HCT116 (cell line): ENCODE data around the gene AP5S1. TPM values are rescaled to one million over a fixed set of nuclear protein-coding genes. Genes with fewer than 3 reads are reported as not detected.

Experiments
- ATAC-seq: fragments of 200-7000 bp; cut with Tn5 transposase; 2 replicates; pipeline ENCODE4 v1.9.1; 2020; ENCODE audit warnings: mild to moderate bottlenecking, moderate library complexity
- BruUV-seq: library from RNA; stranded (reverse); fragments of 400-500 nt; replicated peaks from 2 replicates; lab custom pipeline; 2021; lab: Mats Ljungman, UMichigan
- CTCF ChIA-PET: fragments of 300-600 bp; sonication (Branson Sonifier 250); formaldehyde crosslinking; loops from one replicate; lab custom pipeline; 2021; ENCODE audit warnings: antibody characterized with exemption; lab: Charles Lee
- POLR2A ChIA-PET: fragments of 300-600, 350-600 bp; sonication (Branson Sonifier 250); formaldehyde crosslinking; loops from one replicate; lab custom pipeline; 2021; ENCODE audit warnings: antibody characterized with exemption; lab: Charles Lee
- RAD21 ChIA-PET, 2 experiments: fragments of 300-600 bp; sonication (Branson Sonifier 250); formaldehyde crosslinking; loops; one replicate each; lab custom pipeline; 2023; ENCODE audit warnings: low total read pairs in 2 of 2; ENCODE audit not compliant: uncharacterized antibody in 2 of 2, unreplicated experiment in 2 of 2, low non-redundant PET in 1 of 2; lab: Charles Lee
- DNase-seq: peaks from one replicate; pipeline ENCODE4 v3.0.0-alpha.2; 2010; ENCODE audit warnings: low read depth, low spot score
- H2AFZ ChIP-seq: fragments of 200-600 bp; shearing (Covaris generic), sonication (generic); 2 replicates; pipeline ENCODE4 v1.6.1; 2017; ENCODE audit warnings: low read depth, mixed run types, mixed read lengths, antibody characterized with exemption, low read length; ENCODE audit not compliant: poor library complexity, severe bottlenecking
- H3K27ac ChIP-seq: 2 replicates; pipeline ENCODE4 v1.5.1; 2012; ENCODE audit warnings: low read depth, low read length
- H3K27me3 ChIP-seq: fragments of 200-600 bp; sonication (generic); 2 replicates; pipeline ENCODE4 v1.6.1; 2016; ENCODE audit warnings: mixed run types, low read length, mixed read lengths; ENCODE audit not compliant: insufficient read depth
- H3K36me3 ChIP-seq, 2 experiments: fragments of 200-500 bp in 1 of 2; fragments of 200-600 bp in 1 of 2; sonication (Bioruptor generic) in 1 of 2; sonication (generic) in 1 of 2; 2 replicates each; pipeline versions ENCODE4 v1.5.1 to v1.6.1; 2014 to 2016; ENCODE audit warnings: low read length in 2 of 2, inconsistent platforms in 1 of 2, mixed read lengths in 1 of 2, mixed run types in 1 of 2; ENCODE audit not compliant: insufficient read depth in 2 of 2, control insufficient read depth in 1 of 2
- H3K4me1 ChIP-seq, 2 experiments: fragments of 200-600 bp in 1 of 2; sonication (generic) in 1 of 2; 2 replicates each; pipeline versions ENCODE4 v1.5.1 to v1.6.1; 2012 to 2017; ENCODE audit warnings: low read length in 2 of 2, inconsistent platforms in 1 of 2, mild to moderate bottlenecking in 1 of 2, mixed read lengths in 1 of 2, mixed run types in 1 of 2, moderate library complexity in 1 of 2; ENCODE audit not compliant: insufficient read depth in 2 of 2, control insufficient read depth in 1 of 2
- H3K4me2 ChIP-seq: fragments of 200-600 bp; sonication (generic); 2 replicates; pipeline ENCODE4 v1.6.1; 2017; ENCODE audit warnings: mixed run types, low read length, mixed read lengths
- H3K4me3 ChIP-seq, 2 experiments: fragments of 200-600 bp in 1 of 2; sonication (generic) in 1 of 2; replicated peaks in 1 of 2; 2 replicates each; pipeline ENCODE4 v1.5.1; 2011 to 2016; ENCODE audit warnings: low read length in 2 of 2, control low read depth in 1 of 2, low read depth in 1 of 2, mild to moderate bottlenecking in 1 of 2, mixed read lengths in 1 of 2, mixed run types in 1 of 2
- H3K79me2 ChIP-seq: fragments of 200-600 bp; sonication (generic); 2 replicates; pipeline ENCODE4 v1.6.1; 2017; ENCODE audit warnings: mild to moderate bottlenecking, mixed run types, low read length, moderate library complexity, mixed read lengths; ENCODE audit not compliant: insufficient read depth
- H3K9ac ChIP-seq: fragments of 200-600 bp; sonication (generic); 2 replicates; pipeline ENCODE4 v1.6.1; 2016; ENCODE audit warnings: low read length, mixed read lengths
- H3K9me2 ChIP-seq: fragments of 200-600 bp; sonication (generic), shearing (Covaris generic); 2 replicates; pipeline ENCODE4 v1.6.1; 2017; ENCODE audit warnings: mixed run types, mild to moderate bottlenecking, moderate library complexity; ENCODE audit not compliant: insufficient read depth
- H3K9me3 ChIP-seq, 2 experiments: fragments of 200-500 bp in 1 of 2; fragments of 200-600 bp in 1 of 2; sonication (Bioruptor generic) in 1 of 2; sonication (generic) in 1 of 2; 2 replicates each; pipeline ENCODE4 v1.6.1; 2014 to 2017; ENCODE audit warnings: low read length in 2 of 2, mixed read lengths in 2 of 2, inconsistent platforms in 1 of 2, low read depth in 1 of 2, mild to moderate bottlenecking in 1 of 2, mixed run types in 1 of 2, moderate library complexity in 1 of 2; ENCODE audit not compliant: control insufficient read depth in 1 of 2, insufficient read depth in 1 of 2
- H4K20me1 ChIP-seq: fragments of 200-600 bp; sonication (generic), shearing (Covaris generic); 2 replicates; pipeline ENCODE4 v1.6.1; 2017; ENCODE audit warnings: mixed run types, mild to moderate bottlenecking, moderate library complexity; ENCODE audit not compliant: insufficient read depth
- CBX3 ChIP-seq: IDR thresholded peaks from 2 replicates; pipeline ENCODE4 v1.6.1; 2012; ENCODE audit warnings: low read depth
- ELF1 ChIP-seq: IDR thresholded peaks from 2 replicates; pipeline ENCODE4 v1.6.1; 2012; ENCODE audit warnings: low read depth, borderline replicate concordance
- EZH2 ChIP-seq: fragments of 200-600 bp; sonication (generic); IDR thresholded peaks from 2 replicates; pipeline ENCODE4 v1.6.1; 2017; ENCODE audit warnings: antibody characterized with exemption, mixed run types
- FOSL1 ChIP-seq: IDR thresholded peaks from 2 replicates; pipeline ENCODE4 v1.6.1; 2012; ENCODE audit warnings: low read depth
- JUND ChIP-seq: IDR thresholded peaks from 2 replicates; pipeline ENCODE4 v1.6.1; 2012
- POLR2A ChIP-seq: IDR thresholded peaks from 2 replicates; pipeline ENCODE4 v1.7.0; 2011; ENCODE audit warnings: borderline replicate concordance; ENCODE audit not compliant: insufficient read depth, insufficient read length; ENCODE audit errors: extremely low read depth
- POLR2AphosphoS5 ChIP-seq: IDR thresholded peaks from 2 replicates; pipeline ENCODE4 v1.6.1; 2011; ENCODE audit warnings: mild to moderate bottlenecking, low read depth, low read length, moderate library complexity
- RAD21 ChIP-seq: IDR thresholded peaks from 2 replicates; pipeline ENCODE4 v1.6.1; 2012; ENCODE audit warnings: low read depth, mild to moderate bottlenecking
- REST ChIP-seq: IDR thresholded peaks from 2 replicates; pipeline ENCODE4 v1.6.1; 2012; ENCODE audit warnings: low read depth
- SRF ChIP-seq: IDR thresholded peaks from 2 replicates; pipeline ENCODE4 v1.6.1; 2012; ENCODE audit warnings: low read depth
- ZFX ChIP-seq: fragments of 450-650 bp; IDR thresholded peaks from 2 replicates; pipeline ENCODE4 v1.6.1; 2017
- ZNF274 ChIP-seq: fragments of 200-500 bp; sonication (Bioruptor generic); IDR thresholded peaks from 2 replicates; pipeline ENCODE4 v1.6.1; 2014; ENCODE audit warnings: mild to moderate bottlenecking, low read depth, low read length, inconsistent platforms
- intact Hi-C: fragments of 100-400 bp; cut with micrococcal nuclease; formaldehyde crosslinking; loops from 2 replicates; pipeline ENCODE4 v1.10.0; 2022
- total RNA-seq: library from RNA; stranded (reverse); gene quantifications from one replicate; pipeline ENCODE4 v1.2.1, GENCODE V29; 2021; ENCODE audit not compliant: unreplicated experiment
- TF ChIP-seq, protein P1 (sequence below), 3 experiments: fragments of 200-600 bp in 1 of 3; sonication (generic) in 1 of 3; IDR thresholded peaks in 2 of 3; conservative IDR thresholded peaks in 1 of 3; 2 replicates each; pipeline ENCODE4 v1.5.1; 2012 to 2017; ENCODE audit warnings: low read depth in 2 of 3, low read length in 2 of 3, antibody characterized with exemption in 1 of 3, borderline replicate concordance in 1 of 3, control low read depth in 1 of 3, mild to moderate bottlenecking in 1 of 3, mixed read lengths in 1 of 3, mixed run types in 1 of 3, moderate library complexity in 1 of 3; ENCODE audit not compliant: insufficient read depth in 1 of 3
- TF ChIP-seq, protein P2 (sequence below): IDR thresholded peaks from 2 replicates; pipeline ENCODE4 v1.6.1; 2012
- TF ChIP-seq, protein P3 (sequence below): IDR thresholded peaks from 2 replicates; pipeline ENCODE4 v1.6.1; 2012

Gene AP5S1
- total RNA-seq, 1 experiment from 2014 or later = 12.1 TPM

DNA sequence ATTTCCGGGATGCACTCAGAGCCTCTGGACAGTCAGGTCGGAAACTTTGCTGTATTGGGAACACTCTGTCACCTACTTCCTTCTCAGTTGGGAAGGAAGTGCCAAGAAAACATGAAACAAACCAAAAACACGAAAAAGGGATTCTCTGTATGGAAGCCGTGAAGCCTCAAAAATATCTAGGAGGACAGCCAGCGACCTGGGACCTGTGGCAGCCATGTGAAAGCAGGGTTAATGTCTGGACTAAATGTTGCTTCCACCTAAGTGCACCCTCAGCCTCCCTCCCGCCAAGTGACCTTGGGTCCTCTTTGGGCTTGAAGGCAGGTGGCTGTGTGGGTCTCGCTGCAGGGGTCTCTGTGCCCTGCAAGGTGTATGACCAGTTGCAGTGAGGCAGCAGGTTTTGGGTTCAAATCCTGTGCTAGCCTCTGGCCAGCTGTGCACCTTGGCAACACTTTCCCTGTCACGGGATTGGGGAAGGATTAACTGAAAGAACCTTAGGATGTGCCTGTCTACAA lies 27.1 kb downstream of the AP5S1 start:
- H3K79me2 ChIP-seq = peaks cover 28% of the 10 kb centered on the region; the same call in 1 of the 2 replicates
- TSS peak; percentile 78 for BruUV-seq
- H2AFZ ChIP-seq = no peak overlapping the region
- ATAC-seq (no peak), DNase-seq (no peak)
- POLR2A ChIA-PET = no interaction called here
- no peaks in the 10 kb centered on the region for H3K9me2 ChIP-seq
- H3K9me3 ChIP-seq = no peaks in the 10 kb centered on the region
- no peaks in the 10 kb centered on the region for H4K20me1 ChIP-seq
- no peak for TF ChIP-seq CBX3
- no peak for TF ChIP-seq ZNF274
- no peak for TF ChIP-seq RAD21
- no peak for TF ChIP-seq SRF
- no peak for TF ChIP-seq FOSL1
- no peak for TF ChIP-seq JUND
- TF ChIP-seq REST = no peak
- no peak for TF ChIP-seq ZFX
- no peak for TF ChIP-seq POLR2AphosphoS5
- TF ChIP-seq EZH2 = no peak
- TF ChIP-seq, protein P1, sequence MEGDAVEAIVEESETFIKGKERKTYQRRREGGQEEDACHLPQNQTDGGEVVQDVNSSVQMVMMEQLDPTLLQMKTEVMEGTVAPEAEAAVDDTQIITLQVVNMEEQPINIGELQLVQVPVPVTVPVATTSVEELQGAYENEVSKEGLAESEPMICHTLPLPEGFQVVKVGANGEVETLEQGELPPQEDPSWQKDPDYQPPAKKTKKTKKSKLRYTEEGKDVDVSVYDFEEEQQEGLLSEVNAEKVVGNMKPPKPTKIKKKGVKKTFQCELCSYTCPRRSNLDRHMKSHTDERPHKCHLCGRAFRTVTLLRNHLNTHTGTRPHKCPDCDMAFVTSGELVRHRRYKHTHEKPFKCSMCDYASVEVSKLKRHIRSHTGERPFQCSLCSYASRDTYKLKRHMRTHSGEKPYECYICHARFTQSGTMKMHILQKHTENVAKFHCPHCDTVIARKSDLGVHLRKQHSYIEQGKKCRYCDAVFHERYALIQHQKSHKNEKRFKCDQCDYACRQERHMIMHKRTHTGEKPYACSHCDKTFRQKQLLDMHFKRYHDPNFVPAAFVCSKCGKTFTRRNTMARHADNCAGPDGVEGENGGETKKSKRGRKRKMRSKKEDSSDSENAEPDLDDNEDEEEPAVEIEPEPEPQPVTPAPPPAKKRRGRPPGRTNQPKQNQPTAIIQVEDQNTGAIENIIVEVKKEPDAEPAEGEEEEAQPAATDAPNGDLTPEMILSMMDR (IDR thresholded peaks at IDR 0.05 in 2 of 3, conservative IDR thresholded peaks at IDR 0.05 in 1 of 3; ENCODE audit: borderline replicate concordance in 1 of 3, insufficient read depth in 1 of 3, low read depth in 2 of 3, low read length in 2 of 3) = no peak
- no peak for TF ChIP-seq POLR2A
- no peak for TF ChIP-seq ELF1
- TF ChIP-seq, protein P2, sequence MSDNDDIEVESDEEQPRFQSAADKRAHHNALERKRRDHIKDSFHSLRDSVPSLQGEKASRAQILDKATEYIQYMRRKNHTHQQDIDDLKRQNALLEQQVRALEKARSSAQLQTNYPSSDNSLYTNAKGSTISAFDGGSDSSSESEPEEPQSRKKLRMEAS = no peak
- TF ChIP-seq, protein P3, sequence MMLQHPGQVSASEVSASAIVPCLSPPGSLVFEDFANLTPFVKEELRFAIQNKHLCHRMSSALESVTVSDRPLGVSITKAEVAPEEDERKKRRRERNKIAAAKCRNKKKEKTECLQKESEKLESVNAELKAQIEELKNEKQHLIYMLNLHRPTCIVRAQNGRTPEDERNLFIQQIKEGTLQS = no peak
- TF ChIP-seq, all 23 proteins: peak for 0
- peak overlapping the region; percentile 96 for H3K9ac ChIP-seq
- peak overlapping the region; percentile 92 for H3K27ac ChIP-seq
- peak overlapping the region; percentile 80 to 90 for H3K4me3 ChIP-seq
- peaks cover 24 to 49% of the 10 kb centered on the region in 2 experiments for H3K4me1 ChIP-seq
- RAD21 ChIA-PET = interaction anchor here in 1 of 2 experiments (0.6 kb wide), 1 partner anchor 11 kb away, joined by 4 read pairs; no protein-coding TSS in a partner anchor
- CTCF ChIA-PET = interaction anchor here (1.3 kb wide), 1 partner anchor 7 kb away, joined by 4 read pairs; no protein-coding TSS in a partner anchor
- no peaks in the 10 kb centered on the region for H3K36me3 ChIP-seq
- H3K4me2 ChIP-seq = peak overlapping the region; percentile 91
- intact Hi-C loops = no loop called here
- no peaks in the 10 kb centered on the region for H3K27me3 ChIP-seq
